Measurements from ENCODE around the gene BSN.

DNA sequence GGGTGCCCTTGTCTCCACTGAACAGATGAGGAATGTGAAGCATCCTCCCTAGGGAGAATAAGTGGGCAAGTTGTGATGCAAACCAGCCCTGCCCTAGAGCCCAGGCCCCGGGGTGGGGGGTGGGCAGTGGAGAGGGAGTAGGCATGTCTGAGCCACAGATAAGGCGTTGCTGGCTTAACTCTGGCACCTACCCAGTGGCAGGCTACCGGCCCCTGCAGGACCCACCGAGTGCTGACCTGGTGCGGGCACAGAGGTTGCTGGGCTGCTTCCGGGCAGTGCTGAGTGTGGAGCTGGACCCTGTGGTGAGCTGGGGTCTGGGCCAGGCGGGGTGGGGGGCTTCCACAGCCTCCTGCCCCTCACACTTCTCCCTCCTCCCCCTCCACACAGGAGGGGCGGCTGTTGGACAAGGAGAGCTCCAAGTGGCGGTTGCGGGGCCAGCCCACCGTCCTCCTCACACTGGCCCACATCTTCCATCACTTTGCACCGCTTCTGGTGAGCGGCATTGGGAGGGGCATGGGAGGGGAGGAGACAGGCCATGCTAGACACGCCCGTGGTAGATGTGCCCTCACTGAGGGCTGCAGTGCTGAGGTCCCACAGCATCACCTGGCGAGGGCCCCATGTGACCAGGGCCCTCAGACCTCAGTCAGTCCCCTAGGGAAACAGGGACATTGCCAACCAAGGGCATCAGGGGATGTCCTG lies 145.2 kb downstream of the BSN start:
- TF ChIP-seq, protein P1, sequence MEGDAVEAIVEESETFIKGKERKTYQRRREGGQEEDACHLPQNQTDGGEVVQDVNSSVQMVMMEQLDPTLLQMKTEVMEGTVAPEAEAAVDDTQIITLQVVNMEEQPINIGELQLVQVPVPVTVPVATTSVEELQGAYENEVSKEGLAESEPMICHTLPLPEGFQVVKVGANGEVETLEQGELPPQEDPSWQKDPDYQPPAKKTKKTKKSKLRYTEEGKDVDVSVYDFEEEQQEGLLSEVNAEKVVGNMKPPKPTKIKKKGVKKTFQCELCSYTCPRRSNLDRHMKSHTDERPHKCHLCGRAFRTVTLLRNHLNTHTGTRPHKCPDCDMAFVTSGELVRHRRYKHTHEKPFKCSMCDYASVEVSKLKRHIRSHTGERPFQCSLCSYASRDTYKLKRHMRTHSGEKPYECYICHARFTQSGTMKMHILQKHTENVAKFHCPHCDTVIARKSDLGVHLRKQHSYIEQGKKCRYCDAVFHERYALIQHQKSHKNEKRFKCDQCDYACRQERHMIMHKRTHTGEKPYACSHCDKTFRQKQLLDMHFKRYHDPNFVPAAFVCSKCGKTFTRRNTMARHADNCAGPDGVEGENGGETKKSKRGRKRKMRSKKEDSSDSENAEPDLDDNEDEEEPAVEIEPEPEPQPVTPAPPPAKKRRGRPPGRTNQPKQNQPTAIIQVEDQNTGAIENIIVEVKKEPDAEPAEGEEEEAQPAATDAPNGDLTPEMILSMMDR (IDR thresholded peaks at IDR 0.05), result no peak
- TF ChIP-seq POLR2A (IDR thresholded peaks at IDR 0.05), result no peak
